ENCODE data around the gene ADCY3. TPM values are rescaled to one million over a fixed set of nuclear protein-coding genes. Genes with fewer than 3 reads are reported as not detected.

ADCY3 gene
- total and polyA plus RNA-seq, 3 experiments from 2014 or later = 8.8 to 95.4 (median 90.9) TPM

- no peak overlapping the region for H3K4me3 ChIP-seq (ENCODE audit: low read length)
- H3K36me3 Mint-ChIP-seq = peaks cover 0 to 2% (median 0%) of the 10 kb centered on the region in 3 donors
- H3K9me3 Mint-ChIP-seq = no peaks in the 10 kb centered on the region
- no peaks in the 10 kb centered on the region for H3K36me3 ChIP-seq (ENCODE audit: insufficient read depth, low read length)
- no peaks in the 10 kb centered on the region for H3K4me1 ChIP-seq (ENCODE audit: insufficient read depth, low read length)
- CTCF ChIA-PET = no interaction called here
- H3K9me3 ChIP-seq (ENCODE audit: low read length) = no peaks in the 10 kb centered on the region
- POLR2A ChIA-PET = no interaction called here
- H3K27me3 Mint-ChIP-seq = no peaks in the 10 kb centered on the region
- no peak for DNase-seq
- H3K4me1 Mint-ChIP-seq = peaks cover 4 to 14% (median 13%) of the 10 kb centered on the region in 3 donors
- H3K4me3 Mint-ChIP-seq = no peak overlapping the region
- no peaks in the 10 kb centered on the region for H3K27me3 ChIP-seq (ENCODE audit: insufficient read depth, low read length, poor library complexity, severe bottlenecking)
- peak overlapping the region in 1 of 8 donors; percentile 89 for H3K27ac Mint-ChIP-seq
- no peak overlapping the region for H3K27ac ChIP-seq (ENCODE audit: low read depth, low read length)
These were observed 43.0 kb downstream of the ADCY3 start for GRCh38 chr2:24877067-24877466.

GRCh38 chr2:24875901-24876300 is 44.1 kb downstream of the ADCY3 start:
- no peak overlapping the region for H3K27ac Mint-ChIP-seq
- CTCF ChIA-PET = no interaction called here

GRCh38 chr2:24875272-24875671 is 44.8 kb downstream of the ADCY3 start:
- H3K27ac ChIP-seq (ENCODE audit: low read depth, low read length) = no peak overlapping the region
- no peak overlapping the region for H3K27ac Mint-ChIP-seq
- no peaks in the 10 kb centered on the region for H3K27me3 ChIP-seq (ENCODE audit: insufficient read depth, low read length, poor library complexity, severe bottlenecking)
- no peak for DNase-seq
- H3K4me1 Mint-ChIP-seq = peaks cover 0 to under 1% (median 0%) of the 10 kb centered on the region in 3 donors
- H3K4me1 ChIP-seq (ENCODE audit: insufficient read depth, low read length) = no peaks in the 10 kb centered on the region
- no peaks in the 10 kb centered on the region for H3K36me3 ChIP-seq (ENCODE audit: insufficient read depth, low read length)
- ChIA-PET CTCF (no interaction called here), POLR2A (no interaction called here)
- H3K4me3 ChIP-seq (ENCODE audit: low read length) = no peak overlapping the region
- H3K36me3 Mint-ChIP-seq = peaks cover 0 to 16% (median 7%) of the 10 kb centered on the region in 3 donors
- no peaks in the 10 kb centered on the region for H3K9me3 Mint-ChIP-seq
- no peaks in the 10 kb centered on the region for H3K9me3 ChIP-seq (ENCODE audit: low read length)
- H3K27me3 Mint-ChIP-seq = no peaks in the 10 kb centered on the region
- H3K4me3 Mint-ChIP-seq = no peak overlapping the region

More at GRCh38 chr2:24875901-24876300, 44.1 kb downstream of the ADCY3 start:
- POLR2A ChIA-PET = interaction anchor here (0.7 kb wide), 1 partner anchor 18 kb away, joined by 4 read pairs; no protein-coding TSS in a partner anchor
- Mint-ChIP-seq H3K4me3 (no peak overlapping the region), H3K27me3 (no peaks in the 10 kb centered on the region), H3K9me3 (no peaks in the 10 kb centered on the region), H3K36me3 (peaks cover 0 to 12% (median 7%) of the 10 kb centered on the region in 3 donors), H3K4me1 (peaks cover 1 to 2% (median 2%) of the 10 kb centered on the region in 3 donors)
- Histone ChIP-seq H3K4me1 (ENCODE audit: insufficient read depth, low read length) (no peaks in the 10 kb centered on the region), H3K9me3 (ENCODE audit: low read length) (no peaks in the 10 kb centered on the region), H3K27me3 (ENCODE audit: insufficient read depth, low read length, poor library complexity, severe bottlenecking) (no peaks in the 10 kb centered on the region), H3K4me3 (ENCODE audit: low read length) (no peak overlapping the region), H3K27ac (ENCODE audit: low read depth, low read length) (no peak overlapping the region), H3K36me3 (ENCODE audit: insufficient read depth, low read length) (no peaks in the 10 kb centered on the region)
- DNase-seq = no peak

GRCh38 chr2:24874035-24874434 is 46.0 kb downstream of the ADCY3 start:
- no peaks in the 10 kb centered on the region for H3K9me3 ChIP-seq (ENCODE audit: low read length)
- no peaks in the 10 kb centered on the region for H3K36me3 ChIP-seq (ENCODE audit: insufficient read depth, low read length)
- H3K4me1 ChIP-seq (ENCODE audit: insufficient read depth, low read length) = no peaks in the 10 kb centered on the region
- H3K27me3 Mint-ChIP-seq = no peaks in the 10 kb centered on the region
- peak overlapping the region in 1 of 8 donors; percentile 69 for H3K27ac Mint-ChIP-seq
- H3K36me3 Mint-ChIP-seq = peaks cover 0 to 16% (median 7%) of the 10 kb centered on the region in 3 donors
- ChIA-PET POLR2A (no interaction called here), CTCF (no interaction called here)
- H3K27ac ChIP-seq (ENCODE audit: low read depth, low read length) = no peak overlapping the region
- H3K9me3 Mint-ChIP-seq = no peaks in the 10 kb centered on the region
- no peaks in the 10 kb centered on the region for H3K4me1 Mint-ChIP-seq
- no peak overlapping the region for H3K4me3 Mint-ChIP-seq
- H3K4me3 ChIP-seq (ENCODE audit: low read length) = no peak overlapping the region
- DNase-seq = no peak
- H3K27me3 ChIP-seq (ENCODE audit: insufficient read depth, low read length, poor library complexity, severe bottlenecking) = no peaks in the 10 kb centered on the region

- ChIA-PET POLR2A (no interaction called here), CTCF (no interaction called here)
- H3K36me3 Mint-ChIP-seq = peaks cover 0 to 16% (median 7%) of the 10 kb centered on the region in 3 donors
- no peaks in the 10 kb centered on the region for H3K27me3 Mint-ChIP-seq
- H3K4me3 Mint-ChIP-seq = no peak overlapping the region
- H3K27me3 ChIP-seq (ENCODE audit: insufficient read depth, low read length, poor library complexity, severe bottlenecking) = no peaks in the 10 kb centered on the region
- no peak overlapping the region for H3K4me3 ChIP-seq (ENCODE audit: low read length)
- no peak overlapping the region for H3K27ac ChIP-seq (ENCODE audit: low read depth, low read length)
- H3K4me1 ChIP-seq (ENCODE audit: insufficient read depth, low read length) = no peaks in the 10 kb centered on the region
- no peaks in the 10 kb centered on the region for H3K4me1 Mint-ChIP-seq
- no peaks in the 10 kb centered on the region for H3K36me3 ChIP-seq (ENCODE audit: insufficient read depth, low read length)
- no peaks in the 10 kb centered on the region for H3K9me3 Mint-ChIP-seq
- H3K27ac Mint-ChIP-seq = peak overlapping the region in 1 of 8 donors; percentile 84
- DNase-seq = no peak
- no peaks in the 10 kb centered on the region for H3K9me3 ChIP-seq (ENCODE audit: low read length)
These were observed 46.4 kb downstream of the ADCY3 start for GRCh38 chr2:24873619-24874018.

GRCh38 chr2:24872344-24873115 is 47.5 kb downstream of the ADCY3 start:
- Histone ChIP-seq H3K27me3 (ENCODE audit: insufficient read depth, low read length, poor library complexity, severe bottlenecking) (no peaks in the 10 kb centered on the region), H3K27ac (ENCODE audit: low read depth, low read length) (no peak overlapping the region), H3K4me3 (ENCODE audit: low read length) (no peak overlapping the region), H3K4me1 (ENCODE audit: insufficient read depth, low read length) (no peaks in the 10 kb centered on the region), H3K36me3 (ENCODE audit: insufficient read depth, low read length) (no peaks in the 10 kb centered on the region), H3K9me3 (ENCODE audit: low read length) (no peaks in the 10 kb centered on the region)
- POLR2A ChIA-PET = no interaction called here
- H3K27me3 Mint-ChIP-seq = no peaks in the 10 kb centered on the region
- peaks cover 0 to 16% (median 7%) of the 10 kb centered on the region in 3 donors for H3K36me3 Mint-ChIP-seq
- H3K27ac Mint-ChIP-seq = peak overlapping the region in 2 of 8 donors; percentile 69 to 73
- no peaks in the 10 kb centered on the region for H3K9me3 Mint-ChIP-seq
- H3K4me3 Mint-ChIP-seq = no peak overlapping the region
- peaks cover under 1 to 6% (median 1%) of the 10 kb centered on the region in 3 donors for H3K4me1 Mint-ChIP-seq
- DNase-seq = no peak
- CTCF ChIA-PET = no interaction called here

GRCh38 chr2:24871852-24872333 is 48.1 kb downstream of the ADCY3 start:
- no peaks in the 10 kb centered on the region for H3K9me3 Mint-ChIP-seq
- H3K4me1 Mint-ChIP-seq = peaks cover 2 to 11% (median 6%) of the 10 kb centered on the region in 3 donors
- H3K27ac ChIP-seq (ENCODE audit: low read depth, low read length) = no peak overlapping the region
- peak overlapping the region in 2 of 8 donors; percentile 2 to 37 for H3K27ac Mint-ChIP-seq
- ChIA-PET CTCF (no interaction called here), POLR2A (no interaction called here)
- no peaks in the 10 kb centered on the region for H3K4me1 ChIP-seq (ENCODE audit: insufficient read depth, low read length)
- no peak overlapping the region for H3K4me3 ChIP-seq (ENCODE audit: low read length)
- DNase-seq = no peak
- H3K9me3 ChIP-seq (ENCODE audit: low read length) = no peaks in the 10 kb centered on the region
- H3K36me3 ChIP-seq (ENCODE audit: insufficient read depth, low read length) = no peaks in the 10 kb centered on the region
- H3K27me3 Mint-ChIP-seq = no peaks in the 10 kb centered on the region
- no peak overlapping the region for H3K4me3 Mint-ChIP-seq
- H3K36me3 Mint-ChIP-seq = peaks cover 0 to 16% (median 7%) of the 10 kb centered on the region in 3 donors
- no peaks in the 10 kb centered on the region for H3K27me3 ChIP-seq (ENCODE audit: insufficient read depth, low read length, poor library complexity, severe bottlenecking)

- peaks cover 0 to 16% (median 7%) of the 10 kb centered on the region in 3 donors for H3K36me3 Mint-ChIP-seq
- Histone ChIP-seq H3K27me3 (ENCODE audit: insufficient read depth, low read length, poor library complexity, severe bottlenecking) (no peaks in the 10 kb centered on the region), H3K9me3 (ENCODE audit: low read length) (no peaks in the 10 kb centered on the region), H3K27ac (ENCODE audit: low read depth, low read length) (no peak overlapping the region), H3K4me3 (ENCODE audit: low read length) (no peak overlapping the region), H3K36me3 (ENCODE audit: insufficient read depth, low read length) (no peaks in the 10 kb centered on the region), H3K4me1 (ENCODE audit: insufficient read depth, low read length) (no peaks in the 10 kb centered on the region)
- no peaks in the 10 kb centered on the region for H3K27me3 Mint-ChIP-seq
- no peaks in the 10 kb centered on the region for H3K9me3 Mint-ChIP-seq
- ChIA-PET CTCF (no interaction called here), POLR2A (no interaction called here)
- peak overlapping the region in 1 of 8 donors; percentile 12 for H3K27ac Mint-ChIP-seq
- H3K4me1 Mint-ChIP-seq = peaks cover 2 to 14% (median 7%) of the 10 kb centered on the region in 3 donors
- DNase-seq = no peak
- H3K4me3 Mint-ChIP-seq = peak overlapping the region in 1 of 7 donors; percentile 54
These were observed 48.9 kb downstream of the ADCY3 start for GRCh38 chr2:24870891-24871705.

All from CD8-positive, alpha-beta memory T cell (primary cell).